Esophagus squamous epithelium (tissue), 5 donors: ENCODE results near the gene LNPK. TPM values are rescaled to one million over a fixed set of nuclear protein-coding genes. Genes with fewer than 3 reads are reported as not detected.

Experiments
- DNase-seq: peaks from one replicate; lab custom pipeline; 2025; lab: John Stamatoyannopoulos, UW
- H3K27ac ChIP-seq, 4 donors: fragments of 200-600 bp; sonication (generic); one replicate each; pipeline ENCODE4 v1.5.1; 2016 to 2019; ENCODE audit warnings: mild to moderate bottlenecking in 1 of 4
- H3K27me3 ChIP-seq, 4 donors: fragments of 200-600 bp; sonication (generic); 1 replicate in 3 of 4; 2 replicates in 1 of 4; pipeline versions ENCODE4 v1.5.1 to v1.6.0; 2017 to 2021; ENCODE audit warnings: antibody characterized with exemption in 1 of 4
- H3K36me3 ChIP-seq, 3 donors: fragments of 200-600 bp; sonication (generic); one replicate each; pipeline ENCODE4 v1.5.1; 2016 to 2019
- H3K4me1 ChIP-seq, 3 donors: fragments of 200-600 bp; sonication (generic); one replicate each; pipeline ENCODE4 v1.5.1; 2017 to 2019
- H3K4me3 ChIP-seq, 4 donors: fragments of 200-600 bp; sonication (generic); 1 replicate in 3 of 4; 2 replicates in 1 of 4; pipeline ENCODE4 v1.5.1; 2016 to 2019; ENCODE audit warnings: mild to moderate bottlenecking in 2 of 4, moderate library complexity in 1 of 4
- H3K9me3 ChIP-seq, 3 donors: fragments of 200-600 bp; sonication (generic); one replicate each; pipeline ENCODE4 v1.5.1; 2016 to 2019
- POLR2A ChIP-seq, 4 donors: fragments of 450-650 bp; IDR thresholded peaks; one replicate each; pipeline ENCODE4 v1.6.1; 2017; ENCODE audit warnings: antibody characterized with exemption in 4 of 4, mild to moderate bottlenecking in 4 of 4, moderate library complexity in 3 of 4
- WGBS, 2 donors: methylation state at CpG; one replicate each; pipeline ENCODE4 v1.1.5; 2018; 5-methylcytosine and 5-hydroxymethylcytosine counted together
- intact Hi-C: fragments of 100-400 bp; cut with DNase I; formaldehyde crosslinking; loops from one replicate; pipeline ENCODE4 v1.15.0; 2022
- total RNA-seq, 4 donors: library from RNA; depleted of rRNA; stranded (reverse); fragments of >200 nt; gene quantifications; one replicate each; pipeline ENCODE4 v1.1.0, GENCODE V29; 2016
- TF ChIP-seq, protein P1 (sequence below), 6 experiments: fragments of 450-650 bp in 4 of 6; fragments of 200-600 bp in 2 of 6; sonication (generic) in 2 of 6; IDR thresholded peaks; one replicate each; pipeline ENCODE4 v1.5.1; 2016 to 2019; ENCODE audit warnings: antibody characterized with exemption in 6 of 6, mild to moderate bottlenecking in 4 of 6, moderate library complexity in 4 of 6
- donor health status: DM: yes; HTN: yes; CAD: no.

The LNPK gene
- total RNA-seq, 4 donors from 2014 or later = 16.3 to 23.5 (median 19.6) TPM

DNA sequence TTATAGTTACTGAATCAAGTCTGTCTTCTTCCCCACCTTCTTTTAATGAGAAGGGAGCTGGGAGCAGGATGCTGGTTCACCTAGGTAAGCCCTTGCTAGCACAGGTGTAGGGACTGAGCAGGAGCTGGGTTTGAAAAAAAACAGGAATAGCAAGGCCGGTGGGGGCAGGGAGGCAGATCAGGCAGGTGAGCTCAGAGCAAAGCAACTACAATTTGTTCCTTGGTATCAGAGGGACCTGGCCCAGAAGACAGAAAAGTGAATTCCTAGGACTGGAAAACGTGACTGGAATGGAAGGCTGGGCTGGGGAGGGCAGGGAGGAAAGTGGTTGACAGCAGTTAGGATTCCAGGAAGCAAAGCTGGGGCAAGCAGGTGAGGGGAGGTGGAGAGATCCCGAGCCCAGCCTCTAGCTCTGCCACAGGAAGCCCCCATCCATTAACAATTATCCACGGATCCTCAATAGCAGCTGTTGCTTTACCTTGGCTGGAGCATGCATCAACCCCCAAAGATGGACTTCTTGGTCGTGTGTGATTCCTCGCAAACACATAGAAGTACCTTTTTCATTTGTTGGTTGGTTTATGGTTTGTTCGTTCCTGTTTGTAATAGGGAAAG, 118.4 kb downstream of the LNPK start:
- TF ChIP-seq POLR2A (IDR thresholded peaks at IDR 0.05) = no peak
- Histone ChIP-seq H3K9me3 (no peaks in the 10 kb centered on the region), H3K27ac (no peak overlapping the region), H3K27me3 (no peaks in the 10 kb centered on the region), H3K4me3 (no peak overlapping the region), H3K4me1 (no peaks in the 10 kb centered on the region), H3K36me3 (no peaks in the 10 kb centered on the region)
- intact Hi-C loops = no loop called here
- 49 to 51% methylated on average over 7 of the region's 7 CpGs for WGBS, 2 donors
- DNase-seq = no peak

- Histone ChIP-seq H3K27ac (no peak overlapping the region), H3K9me3 (no peaks in the 10 kb centered on the region), H3K4me3 (no peak overlapping the region), H3K27me3 (no peaks in the 10 kb centered on the region), H3K36me3 (no peaks in the 10 kb centered on the region), H3K4me1 (no peaks in the 10 kb centered on the region)
- intact Hi-C loops = no loop called here
- TF ChIP-seq, protein P1, sequence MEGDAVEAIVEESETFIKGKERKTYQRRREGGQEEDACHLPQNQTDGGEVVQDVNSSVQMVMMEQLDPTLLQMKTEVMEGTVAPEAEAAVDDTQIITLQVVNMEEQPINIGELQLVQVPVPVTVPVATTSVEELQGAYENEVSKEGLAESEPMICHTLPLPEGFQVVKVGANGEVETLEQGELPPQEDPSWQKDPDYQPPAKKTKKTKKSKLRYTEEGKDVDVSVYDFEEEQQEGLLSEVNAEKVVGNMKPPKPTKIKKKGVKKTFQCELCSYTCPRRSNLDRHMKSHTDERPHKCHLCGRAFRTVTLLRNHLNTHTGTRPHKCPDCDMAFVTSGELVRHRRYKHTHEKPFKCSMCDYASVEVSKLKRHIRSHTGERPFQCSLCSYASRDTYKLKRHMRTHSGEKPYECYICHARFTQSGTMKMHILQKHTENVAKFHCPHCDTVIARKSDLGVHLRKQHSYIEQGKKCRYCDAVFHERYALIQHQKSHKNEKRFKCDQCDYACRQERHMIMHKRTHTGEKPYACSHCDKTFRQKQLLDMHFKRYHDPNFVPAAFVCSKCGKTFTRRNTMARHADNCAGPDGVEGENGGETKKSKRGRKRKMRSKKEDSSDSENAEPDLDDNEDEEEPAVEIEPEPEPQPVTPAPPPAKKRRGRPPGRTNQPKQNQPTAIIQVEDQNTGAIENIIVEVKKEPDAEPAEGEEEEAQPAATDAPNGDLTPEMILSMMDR (IDR thresholded peaks at IDR 0.05) = no peak
- TF ChIP-seq POLR2A (IDR thresholded peaks at IDR 0.05) = no peak
- no peak for DNase-seq
- WGBS, 2 donors = 71 to 85% methylated on average over 3 of the region's 3 CpGs
These were observed 122.4 kb downstream of the LNPK start for GRCh38 chr2:175879679-175880078.

- Histone ChIP-seq H3K9me3 (no peaks in the 10 kb centered on the region), H3K4me3 (no peak overlapping the region), H3K36me3 (no peaks in the 10 kb centered on the region), H3K27me3 (no peaks in the 10 kb centered on the region), H3K4me1 (no peaks in the 10 kb centered on the region), H3K27ac (no peak overlapping the region)
- no peak for DNase-seq
- intact Hi-C loops = no loop called here
- 53 to 62% methylated on average over 3 of the region's 3 CpGs for WGBS, 2 donors
- no peak for TF ChIP-seq POLR2A (IDR thresholded peaks at IDR 0.05)
- TF ChIP-seq, protein P1 (IDR thresholded peaks at IDR 0.05) = no peak
These were observed 124.1 kb downstream of the LNPK start for GRCh38 chr2:175877845-175878544.

DNA sequence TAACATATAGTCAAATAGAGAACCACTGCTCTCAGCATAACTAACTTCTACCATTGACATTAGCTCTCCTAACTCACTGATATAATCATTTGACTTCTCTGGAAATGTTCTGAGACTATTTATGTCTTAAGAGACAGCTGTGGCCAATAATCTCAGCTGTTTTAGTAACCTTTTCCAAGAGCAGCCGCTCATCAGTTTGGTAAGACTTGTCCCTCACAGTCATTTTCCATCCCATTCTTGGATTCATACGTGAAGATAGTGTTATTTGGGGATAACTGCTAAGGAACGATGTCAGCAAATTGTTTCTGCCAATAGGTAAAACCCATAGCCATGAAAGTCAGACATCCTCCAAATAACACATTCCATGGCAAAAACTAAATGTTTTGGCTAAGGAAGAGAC, 127.8 kb downstream of the LNPK start:
- H3K9me3 ChIP-seq = no peaks in the 10 kb centered on the region

More for the DNA sequence above, 127.8 kb downstream of the LNPK start:
- H3K27me3 ChIP-seq = no peaks in the 10 kb centered on the region
- 52 to 86% methylated on average over 3 of the region's 3 CpGs for WGBS, 2 donors
- intact Hi-C loops = no loop called here
- no peak overlapping the region for H3K4me3 ChIP-seq
- no peaks in the 10 kb centered on the region for H3K4me1 ChIP-seq
- H3K36me3 ChIP-seq = no peaks in the 10 kb centered on the region
- H3K27ac ChIP-seq = no peak overlapping the region
- no peak for DNase-seq
- TF ChIP-seq, protein P1 (IDR thresholded peaks at IDR 0.05) = no peak
- no peak for TF ChIP-seq POLR2A (IDR thresholded peaks at IDR 0.05)

Other genes with a start within 250 kb of the LNPK start
- gene EVX2, start 81.7 kb upstream of the LNPK start, total RNA-seq = not detected
- not detected for gene HOXD13, start 90.5 kb upstream of the LNPK start, total RNA-seq
- gene HOXD12, start 97.5 kb upstream of the LNPK start, total RNA-seq = not detected
- not detected for gene HOXD11, start 105.0 kb upstream of the LNPK start, total RNA-seq
- under 1 TPM in 2 of 4 donors, not detected in 2; 0.22 to 0.38 TPM for gene HOXD10, start 114.5 kb upstream of the LNPK start, total RNA-seq
- 1 to 10 TPM in 1 of 4 donors, under 1 TPM in 1, not detected in 2; 0.61 to 3.4 TPM for gene HOXD9, start 120.5 kb upstream of the LNPK start, total RNA-seq
- gene HOXD8, start 127.4 kb upstream of the LNPK start, total RNA-seq = 1 to 10 TPM in 3 of 4 donors, not detected in 1; 1.2 to 4.6 (median 1.2) TPM
- 1 to 10 TPM in 1 of 4 donors, under 1 TPM in 1, not detected in 2; 0.31 to 2.5 TPM for gene HOXD4, start 149.3 kb upstream of the LNPK start, total RNA-seq
- 1 to 10 TPM in 2 of 4 donors, under 1 TPM in 1, not detected in 1; 0.40 to 2.9 (median 1.5) TPM for gene HOXD3, start 155.0 kb upstream of the LNPK start, total RNA-seq
- under 1 TPM in 1 of 4 donors, not detected in 3; 0.19 TPM for gene HOXD1, start 186.4 kb upstream of the LNPK start, total RNA-seq